HG03439 (cell line): Measurements from ENCODE around the gene PRKCB.

Experiments used
- ATAC-seq: cut with Tn5 transposase; IDR thresholded peaks from one replicate; pipeline ENCODE4 v1.9.1; 2021; ENCODE audit warnings: mild to moderate bottlenecking, moderate library complexity; ENCODE audit not compliant: unreplicated experiment

Gene PRKCB

GRCh38 chr16:23863511-23864422 is 28.0 kb downstream of the PRKCB start:
- peak; percentile 75 for ATAC-seq

DNA sequence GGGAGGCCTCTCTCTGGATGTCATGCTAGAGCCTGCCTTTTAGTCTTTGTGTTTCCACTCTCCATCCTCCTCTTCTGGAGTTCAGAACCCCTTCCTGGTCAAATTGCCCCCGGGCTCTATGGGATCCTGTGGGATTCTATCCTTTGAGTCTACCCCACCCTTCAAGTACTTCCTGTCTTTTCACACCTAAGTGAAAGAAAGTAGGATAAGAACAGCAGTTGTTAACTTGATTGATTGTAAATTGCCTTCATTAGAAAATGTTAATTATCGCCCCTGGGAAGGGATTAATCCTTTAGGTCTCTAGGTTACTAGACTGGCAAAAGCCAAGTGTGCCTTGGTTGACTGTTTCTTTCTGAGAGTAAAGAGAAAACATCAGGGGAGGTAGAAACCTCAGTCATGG is 30.1 kb downstream of the PRKCB start:
- ATAC-seq: no peak

GRCh38 chr16:23866621-23867020 is 30.8 kb downstream of the PRKCB start:
- ATAC-seq: no peak

- ATAC-seq: no peak
Measured at GRCh38 chr16:23867566-23867965, 31.8 kb downstream of the PRKCB start.

DNA sequence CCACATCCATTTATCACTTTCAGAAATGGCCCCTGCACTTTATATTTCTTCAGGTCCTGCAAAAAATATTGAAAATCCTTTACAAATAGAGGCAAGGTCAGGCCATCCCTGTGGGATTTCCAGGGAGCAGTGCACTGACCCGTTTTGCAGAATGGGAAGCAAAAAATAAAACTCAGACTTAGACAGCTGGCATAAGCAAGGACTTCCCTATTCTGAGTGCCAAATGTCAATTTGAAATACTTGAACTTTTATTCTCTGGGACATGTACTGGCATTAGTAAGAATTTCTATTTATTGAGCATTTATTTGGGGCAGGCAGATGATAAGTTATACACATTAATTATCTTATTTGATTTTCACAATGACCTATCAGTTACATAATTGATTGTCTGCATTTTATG is 32.4 kb downstream of the PRKCB start:
- no peak for ATAC-seq

- ATAC-seq: no peak
Measured at GRCh38 chr16:23869052-23869451, 33.3 kb downstream of the PRKCB start.

GRCh38 chr16:23871924-23872323 is 36.1 kb downstream of the PRKCB start:
- ATAC-seq: no peak

- no peak for ATAC-seq
Measured at GRCh38 chr16:23874613-23875294, 39.0 kb downstream of the PRKCB start.

- ATAC-seq: no peak
Measured at GRCh38 chr16:23876256-23876896, 40.6 kb downstream of the PRKCB start.

- no peak for ATAC-seq
Measured at GRCh38 chr16:23877107-23878070, 41.6 kb downstream of the PRKCB start.

- ATAC-seq: no peak
Measured at GRCh38 chr16:23879735-23880373, 44.1 kb downstream of the PRKCB start.

DNA sequence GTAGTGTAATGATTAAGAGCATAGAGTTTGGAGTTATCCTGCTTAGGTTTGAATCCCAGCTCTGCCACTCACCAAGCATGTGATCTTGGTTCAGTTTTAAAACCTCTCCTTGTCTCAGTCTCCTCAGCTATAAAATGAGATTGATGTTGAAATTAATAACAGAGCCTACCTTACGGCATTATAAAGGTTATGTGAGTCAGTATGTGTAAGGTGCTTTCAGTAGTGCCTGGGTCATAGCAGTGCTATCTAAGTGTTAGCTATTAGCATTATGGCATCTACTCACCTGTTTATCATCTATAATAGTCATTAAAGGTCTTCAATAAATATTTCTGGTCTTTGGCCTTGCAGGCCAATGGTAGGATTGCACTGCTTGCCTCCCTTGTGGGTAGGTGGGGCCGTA is 53.4 kb downstream of the PRKCB start:
- no peak for ATAC-seq

DNA sequence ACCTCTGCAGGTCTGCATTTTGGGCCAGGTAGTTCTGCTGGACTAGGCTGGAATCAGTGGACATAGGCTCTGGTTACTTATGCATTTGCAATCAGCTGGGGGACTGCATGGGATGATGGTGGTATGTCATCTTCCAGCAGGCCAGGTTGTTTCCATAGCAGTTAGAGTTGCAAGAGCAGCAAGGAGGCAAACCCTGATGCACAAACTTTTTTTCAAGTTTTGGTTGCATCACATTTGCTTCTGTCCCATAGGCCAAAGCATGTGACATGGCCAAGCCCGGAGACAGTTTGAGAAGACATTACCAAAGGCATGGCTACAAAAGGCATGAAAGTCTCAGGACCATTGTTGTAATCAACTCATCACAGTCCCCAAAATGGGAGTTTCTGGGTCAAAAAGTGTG is 58.2 kb downstream of the PRKCB start:
- no peak for ATAC-seq

- no peak for ATAC-seq
Measured at GRCh38 chr16:23895052-23895451, 59.3 kb downstream of the PRKCB start.

DNA sequence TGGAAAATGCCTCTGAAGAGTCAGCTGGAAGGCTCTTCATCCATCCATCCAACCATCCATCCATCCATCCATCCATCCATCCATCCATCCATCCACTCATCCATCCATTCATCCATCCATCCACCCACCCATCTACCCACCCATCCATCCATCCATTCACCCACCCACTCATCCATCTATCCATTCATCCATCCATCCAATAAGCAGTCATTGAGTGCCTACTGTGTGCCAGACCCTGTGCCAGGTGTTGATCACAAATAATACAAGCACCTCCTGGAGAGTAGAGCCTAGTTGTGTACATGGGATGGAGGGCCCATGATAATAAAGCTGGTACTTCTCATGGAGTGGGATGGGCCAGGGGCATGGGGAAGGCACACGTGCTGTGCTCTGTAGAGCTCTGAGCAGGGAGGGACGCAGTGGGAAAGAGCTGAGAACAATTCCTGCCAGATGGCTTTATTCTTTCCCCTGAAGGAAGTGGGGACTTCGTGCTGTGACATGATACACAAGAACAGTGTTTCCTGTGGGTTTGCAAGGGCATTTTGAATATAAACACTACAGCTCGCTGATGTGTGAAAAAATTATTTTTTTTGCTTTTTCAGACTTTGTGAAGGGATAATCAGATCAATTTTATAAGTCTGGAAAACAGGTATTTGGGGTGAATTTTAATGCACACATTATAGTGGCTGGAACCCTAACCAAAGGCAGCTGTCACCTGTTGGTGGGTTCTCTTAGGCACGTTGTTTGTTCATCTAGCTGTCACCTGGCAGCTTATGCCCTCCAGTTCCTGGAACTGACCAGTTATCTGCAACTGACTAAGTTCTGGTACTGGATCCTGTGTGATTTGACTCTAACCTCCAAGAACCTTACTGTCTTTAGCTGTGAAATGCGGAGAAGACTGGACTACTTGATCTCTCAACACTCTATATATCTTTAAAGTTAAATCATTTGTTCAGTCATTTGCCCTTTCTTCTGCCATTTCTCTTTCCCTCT is 61.3 kb downstream of the PRKCB start:
- no peak for ATAC-seq

DNA sequence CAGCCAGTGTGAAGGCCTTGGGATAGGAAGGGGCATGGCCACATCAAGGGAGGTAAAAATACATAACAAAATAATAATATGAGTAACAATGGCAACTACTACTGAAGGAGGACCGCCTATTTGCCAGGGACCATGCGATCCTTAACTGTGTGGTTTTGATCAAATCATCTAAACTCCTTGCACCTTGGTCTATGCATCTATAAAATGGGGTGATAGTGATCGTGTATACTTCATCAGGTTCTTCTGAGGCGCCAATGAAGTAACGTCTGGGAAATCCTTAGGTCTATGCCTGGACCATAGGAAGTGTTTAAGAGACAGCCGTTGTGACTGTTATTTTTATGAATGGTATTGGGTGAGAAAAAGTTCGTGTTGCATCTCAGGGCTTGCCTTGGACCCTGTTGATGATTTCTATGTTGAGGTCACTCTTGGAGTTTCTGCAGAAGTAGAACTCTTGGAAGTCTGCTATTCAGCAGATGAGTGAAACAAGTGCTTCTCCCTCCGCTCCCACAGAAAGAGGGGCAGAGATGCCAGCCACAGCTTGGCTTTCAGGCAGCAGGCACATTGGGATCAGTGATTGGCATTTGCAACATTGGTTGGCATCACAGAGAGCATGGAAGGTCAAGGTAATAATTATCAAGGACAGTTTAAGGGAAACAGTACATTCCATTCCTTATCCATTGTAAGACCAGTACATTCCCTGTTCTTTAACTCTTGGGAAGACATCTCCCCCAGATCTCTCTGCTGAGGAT is 63.1 kb downstream of the PRKCB start:
- ATAC-seq: no peak

DNA sequence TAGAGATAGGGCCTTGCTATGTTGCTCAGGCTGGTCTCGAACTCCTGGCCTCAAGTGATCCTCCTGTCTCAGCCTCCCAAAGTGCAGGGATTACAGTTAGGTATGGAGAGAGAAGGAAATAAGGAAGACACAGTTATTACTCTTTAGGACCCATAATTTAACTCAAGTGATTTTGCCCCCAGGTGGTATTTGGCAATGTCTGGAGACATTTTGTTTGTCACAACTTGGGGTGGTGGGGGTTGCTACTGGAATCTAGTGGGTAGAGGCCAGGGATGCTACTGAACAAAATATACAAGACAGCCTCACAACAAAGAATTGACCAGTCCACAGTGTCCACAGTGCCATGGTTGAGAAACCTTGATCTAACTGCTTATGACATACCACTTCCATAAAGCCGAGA is 64.1 kb downstream of the PRKCB start:
- ATAC-seq: no peak

- ATAC-seq: no peak
Measured at GRCh38 chr16:23900480-23901177, 64.8 kb downstream of the PRKCB start.
